Trophoblast cell (in vitro differentiated cells and primary cell): ENCODE results near the gene WDR82.

Source experiments
- DNase-seq, 2 donors: peaks; one replicate each; pipeline ENCODE4 v3.0.0-alpha.2; 2016
- H2AFZ ChIP-seq: 2 replicates; pipeline ENCODE4 v1.6.1; 2013; ENCODE audit warnings: low read length, moderate library complexity, mild to moderate bottlenecking; ENCODE audit not compliant: insufficient read depth, poor library complexity
- H2AK5ac ChIP-seq: 2 replicates; pipeline ENCODE4 v1.6.1; 2013; ENCODE audit warnings: mild to moderate bottlenecking, low read length
- H2BK120ac ChIP-seq: 2 replicates; pipeline ENCODE4 v1.6.1; 2013; ENCODE audit warnings: low read length, mild to moderate bottlenecking, moderate library complexity; ENCODE audit not compliant: insufficient read depth, poor library complexity
- H2BK12ac ChIP-seq: 2 replicates; pipeline ENCODE4 v1.6.1; 2013; ENCODE audit warnings: mild to moderate bottlenecking, low read length, moderate library complexity
- H2BK5ac ChIP-seq: 2 replicates; pipeline ENCODE4 v1.6.1; 2013; ENCODE audit warnings: low read length, low read depth, moderate library complexity, mild to moderate bottlenecking; ENCODE audit not compliant: poor library complexity
- H3K14ac ChIP-seq: 2 replicates; pipeline ENCODE4 v1.6.1; 2013; ENCODE audit warnings: mild to moderate bottlenecking, low read length
- H3K18ac ChIP-seq: 2 replicates; pipeline ENCODE4 v1.6.1; 2013; ENCODE audit warnings: mild to moderate bottlenecking, low read length
- H3K23ac ChIP-seq: 2 replicates; pipeline ENCODE4 v1.6.1; 2013; ENCODE audit warnings: low read length
- H3K27ac ChIP-seq: 2 replicates; pipeline ENCODE4 v1.5.1; 2013; ENCODE audit warnings: low read depth, mild to moderate bottlenecking, inconsistent platforms, low read length, moderate library complexity
- H3K27me3 ChIP-seq: 2 replicates; pipeline ENCODE4 v1.6.1; 2013; ENCODE audit warnings: inconsistent platforms, mild to moderate bottlenecking, low read length, moderate library complexity; ENCODE audit not compliant: insufficient read depth
- H3K36me3 ChIP-seq, 2 experiments: 1 replicate in 1 of 2; 2 replicates in 1 of 2; pipeline ENCODE4 v1.6.1; 2013; ENCODE audit warnings: low read length in 2 of 2, mild to moderate bottlenecking in 2 of 2, moderate library complexity in 1 of 2; ENCODE audit not compliant: insufficient read depth in 2 of 2, control insufficient read depth in 1 of 2
- H3K4ac ChIP-seq: 2 replicates; pipeline ENCODE4 v1.6.1; 2013; ENCODE audit warnings: low read depth, mild to moderate bottlenecking, low read length, moderate library complexity
- H3K4me1 ChIP-seq, 2 experiments: 1 replicate in 1 of 2; 2 replicates in 1 of 2; pipeline ENCODE4 v1.6.1; 2013; ENCODE audit warnings: low read length in 2 of 2, mild to moderate bottlenecking in 2 of 2, moderate library complexity in 1 of 2; ENCODE audit not compliant: insufficient read depth in 2 of 2, control insufficient read depth in 1 of 2
- H3K4me2 ChIP-seq: 2 replicates; pipeline ENCODE4 v1.6.1; 2013; ENCODE audit warnings: inconsistent platforms, mild to moderate bottlenecking, low read length, moderate library complexity
- H3K4me3 ChIP-seq: 2 replicates; pipeline ENCODE4 v1.5.1; 2013; ENCODE audit warnings: mild to moderate bottlenecking, low read depth, low read length, inconsistent platforms
- H3K79me1 ChIP-seq: one replicate; pipeline ENCODE4 v1.6.1; 2013; ENCODE audit warnings: low read length
- H3K79me2 ChIP-seq: 2 replicates; pipeline ENCODE4 v1.6.1; 2013; ENCODE audit warnings: low read length, mild to moderate bottlenecking; ENCODE audit not compliant: control insufficient read depth, insufficient read depth, poor library complexity
- H3K9ac ChIP-seq: 2 replicates; pipeline ENCODE4 v1.6.1; 2013; ENCODE audit warnings: mild to moderate bottlenecking, low read length
- H3K9me3 ChIP-seq: 2 replicates; pipeline ENCODE4 v1.6.1; 2013; ENCODE audit warnings: low read depth, mild to moderate bottlenecking, control low read depth, inconsistent platforms, low read length; ENCODE audit not compliant: insufficient read depth
- H4K12ac ChIP-seq: 2 replicates; pipeline ENCODE4 v1.6.1; 2013; ENCODE audit warnings: low read depth, mild to moderate bottlenecking, low read length, moderate library complexity
- H4K8ac ChIP-seq: 2 replicates; pipeline ENCODE4 v1.6.1; 2013; ENCODE audit warnings: low read depth, mild to moderate bottlenecking, low read length, moderate library complexity
- H4K91ac ChIP-seq: one replicate; pipeline ENCODE4 v1.6.1; 2013; ENCODE audit warnings: low read depth, mild to moderate bottlenecking, low read length, moderate library complexity
- WGBS: extraction: QIAGEN DNeasy Blood & Tissue Kit; methylation state at CpG from one replicate; pipeline ENCODE4 v1.1.7; 2013; ENCODE audit warnings: missing lambda C conversion rate; ENCODE audit not compliant: insufficient read length, insufficient coverage; ENCODE audit errors: extremely low coverage; 5-methylcytosine and 5-hydroxymethylcytosine counted together

The WDR82 gene

GRCh38 chr3:52242039-52242438 is 36.4 kb downstream of the WDR82 start:
- H4K91ac ChIP-seq = no peak overlapping the region
- no peak overlapping the region for H3K4ac ChIP-seq

GRCh38 chr3:52240886-52241370 is 37.5 kb downstream of the WDR82 start:
- H3K79me2 ChIP-seq = peaks cover 7% of the 10 kb centered on the region
- H3K14ac ChIP-seq = no peak overlapping the region
- no peak overlapping the region for H4K8ac ChIP-seq
- no peak overlapping the region for H3K4me3 ChIP-seq
- no peak for DNase-seq
- H2BK12ac ChIP-seq = no peak overlapping the region
- peaks cover 32 to 41% of the 10 kb centered on the region in 2 experiments for H3K4me1 ChIP-seq
- no peak overlapping the region for H2AFZ ChIP-seq
- no peak overlapping the region for H4K12ac ChIP-seq
- no CpG with 5 or more reads among the region's 4 CpGs for WGBS
- no peak overlapping the region for H3K23ac ChIP-seq
- H3K27ac ChIP-seq = no peak overlapping the region
- no peak overlapping the region for H3K4me2 ChIP-seq
- H3K9me3 ChIP-seq = peaks cover 8% of the 10 kb centered on the region
- no peak overlapping the region for H2AK5ac ChIP-seq
- H3K36me3 ChIP-seq = no peaks in the 10 kb centered on the region
- H3K4ac ChIP-seq = no peak overlapping the region
- no peak overlapping the region for H2BK5ac ChIP-seq
- H3K9ac ChIP-seq = no peak overlapping the region
- H2BK120ac ChIP-seq = no peak overlapping the region
- H3K79me1 ChIP-seq = peaks cover 18% of the 10 kb centered on the region
- no peak overlapping the region for H4K91ac ChIP-seq
- no peaks in the 10 kb centered on the region for H3K27me3 ChIP-seq
- no peak overlapping the region for H3K18ac ChIP-seq

More at GRCh38 chr3:52242039-52242438, 36.4 kb downstream of the WDR82 start:
- no peak overlapping the region for H2AFZ ChIP-seq
- no peak for DNase-seq
- no CpG with 5 or more reads among the region's 1 CpG for WGBS
- H2BK12ac ChIP-seq = no peak overlapping the region
- no peak overlapping the region for H2AK5ac ChIP-seq
- H3K27me3 ChIP-seq = no peaks in the 10 kb centered on the region
- H3K4me1 ChIP-seq = peaks cover 32 to 43% of the 10 kb centered on the region in 2 experiments
- H3K79me1 ChIP-seq = peaks cover 18% of the 10 kb centered on the region
- H3K14ac ChIP-seq = no peak overlapping the region
- no peak overlapping the region for H2BK120ac ChIP-seq
- no peaks in the 10 kb centered on the region for H3K36me3 ChIP-seq
- no peak overlapping the region for H3K4me3 ChIP-seq
- H3K23ac ChIP-seq = no peak overlapping the region
- no peak overlapping the region for H3K4me2 ChIP-seq
- H3K9me3 ChIP-seq = peaks cover 8% of the 10 kb centered on the region
- H4K8ac ChIP-seq = no peak overlapping the region
- no peak overlapping the region for H3K27ac ChIP-seq
- H3K79me2 ChIP-seq = peaks cover 7% of the 10 kb centered on the region
- no peak overlapping the region for H2BK5ac ChIP-seq
- no peak overlapping the region for H3K9ac ChIP-seq
- H3K18ac ChIP-seq = no peak overlapping the region
- H4K12ac ChIP-seq = no peak overlapping the region

GRCh38 chr3:52240059-52240885 is 38.2 kb downstream of the WDR82 start:
- no peak overlapping the region for H3K4ac ChIP-seq
- H2BK120ac ChIP-seq = peak overlapping the region; percentile 7
- H3K4me3 ChIP-seq = no peak overlapping the region
- no CpG with 5 or more reads among the region's 1 CpG for WGBS
- no peak overlapping the region for H2BK12ac ChIP-seq
- H4K12ac ChIP-seq = no peak overlapping the region
- no peak overlapping the region for H2BK5ac ChIP-seq
- peak; percentile 60 to 70 for DNase-seq
- H3K79me1 ChIP-seq = peaks cover 13% of the 10 kb centered on the region
- H3K9me3 ChIP-seq = peaks cover 8% of the 10 kb centered on the region
- H3K9ac ChIP-seq = no peak overlapping the region
- H3K23ac ChIP-seq = no peak overlapping the region
- H4K8ac ChIP-seq = no peak overlapping the region
- no peak overlapping the region for H2AK5ac ChIP-seq
- H3K14ac ChIP-seq = no peak overlapping the region
- no peak overlapping the region for H2AFZ ChIP-seq
- H3K79me2 ChIP-seq = peaks cover 7% of the 10 kb centered on the region
- H3K27ac ChIP-seq = no peak overlapping the region
- no peak overlapping the region for H3K18ac ChIP-seq
- H4K91ac ChIP-seq = peak overlapping the region; percentile 15
- H3K4me1 ChIP-seq = peaks cover 27 to 35% of the 10 kb centered on the region in 2 experiments
- no peaks in the 10 kb centered on the region for H3K27me3 ChIP-seq
- H3K4me2 ChIP-seq = no peak overlapping the region
- H3K36me3 ChIP-seq = peaks cover 0 to under 1% of the 10 kb centered on the region in 2 experiments

GRCh38 chr3:52238761-52239701 is 39.4 kb downstream of the WDR82 start, which contains the start of gene TWF2:
TSS of gene TWF2 (minus strand) at chr3:52239158. CDS start at chr3:52239016, 142 bp downstream.
- peaks cover 7% of the 10 kb centered on the region for H3K79me2 ChIP-seq
- H4K12ac ChIP-seq = peak within 1 kb of the TSS; percentile 94
- no CpG with 5 or more reads among the region's 92 CpGs for WGBS

More at GRCh38 chr3:52238761-52239701, 39.4 kb downstream of the WDR82 start, which contains the start of gene TWF2:
- Histone ChIP-seq H2BK5ac (peak within 1 kb of the TSS; percentile 78), H3K9me3 (peaks cover 6% of the 10 kb centered on the region), H3K36me3 (peaks cover 12 to 13% of the 10 kb centered on the region in 2 experiments), H3K4me1 (peaks cover 16 to 24% of the 10 kb centered on the region in 2 experiments), H4K91ac (peak within 1 kb of the TSS; percentile 95), H3K14ac (peak within 1 kb of the TSS; percentile 99), H3K4me2 (peak within 1 kb of the TSS; percentile 94), H2BK120ac (peak within 1 kb of the TSS; percentile 84), H4K8ac (peak within 1 kb of the TSS; percentile 93), H2BK12ac (peak within 1 kb of the TSS; percentile 46), H3K23ac (no peak within 1 kb of the TSS), H3K27me3 (no peaks in the 10 kb centered on the region), H3K18ac (peak within 1 kb of the TSS; percentile 92), H3K4ac (peak within 1 kb of the TSS; percentile 90), H3K9ac (peak within 1 kb of the TSS; percentile 89), H3K79me1 (peaks cover 12% of the 10 kb centered on the region), H3K27ac (peak within 1 kb of the TSS; percentile 16), H3K4me3 (peak within 1 kb of the TSS; percentile 97), H2AFZ (peak within 1 kb of the TSS; percentile 99), H2AK5ac (peak within 1 kb of the TSS; percentile 95)
- DNase-seq = peak; percentile 60 to 83
